D721Med (cell line): ENCODE results near the gene LPGAT1.
A peak's percentile ranks its signal among the peaks of the same experiment; 100 is the strongest.

Experiments
- DNase-seq: peaks from one replicate; pipeline ENCODE4 v3.0.0; 2011; ENCODE audit warnings: low spot score; ENCODE audit not compliant: insufficient read length
- FAIRE-seq: peaks from 2 replicates; lab custom pipeline; 2011; peaks lifted over from hg19 to GRCh38; lab: Jason Lieb, UNC
- CTCF ChIP-seq: IDR thresholded peaks from 2 replicates; pipeline ENCODE4 v1.5.1; 2012; ENCODE audit warnings: mild to moderate bottlenecking, control low read depth; ENCODE audit not compliant: insufficient read depth; ENCODE audit errors: missing control alignments

The LPGAT1 gene

GRCh38 chr1:211811848-211812247 is 18.7 kb downstream of the LPGAT1 start:
- no peak for DNase-seq
- FAIRE-seq = no peak
- no peak for TF ChIP-seq CTCF

GRCh38 chr1:211811126-211811525 is 19.4 kb downstream of the LPGAT1 start:
- no peak for TF ChIP-seq CTCF
- FAIRE-seq (no peak), DNase-seq (no peak)

GRCh38 chr1:211808475-211808874 is 22.1 kb downstream of the LPGAT1 start:
- TF ChIP-seq CTCF = no peak
- DNase-seq (no peak), FAIRE-seq (no peak)

GRCh38 chr1:211804915-211805314 is 25.6 kb downstream of the LPGAT1 start:
- no peak for TF ChIP-seq CTCF
- FAIRE-seq = peak; percentile 76
- no peak for DNase-seq

GRCh38 chr1:211800925-211801607 is 29.5 kb downstream of the LPGAT1 start:
- FAIRE-seq = no peak
- TF ChIP-seq CTCF = no peak
- no peak for DNase-seq

GRCh38 chr1:211797994-211798393 is 32.6 kb downstream of the LPGAT1 start:
- FAIRE-seq = no peak
- DNase-seq = no peak
- TF ChIP-seq CTCF = no peak

- FAIRE-seq = no peak
- no peak for TF ChIP-seq CTCF
- no peak for DNase-seq
Measured at GRCh38 chr1:211791979-211792378, 38.6 kb downstream of the LPGAT1 start.
